A549 treated with CORT108297 at 1 μM for 4 hours (cell line): Measurements from ENCODE around the gene THRB. TPM values are rescaled to one million over a fixed set of nuclear protein-coding genes. Genes with fewer than 3 reads are reported as not detected.

Experiments used
- total RNA-seq: library from RNA; stranded (reverse); fragments of 200-300 nt; extraction: Qiagen RNA extraction; gene quantifications from 5 replicates; pipeline ENCODE4 v1.2.3, GENCODE V29; 2022

THRB gene
- 1.1 to 1.7 TPM (median 1.2 TPM) in 5 replicates for total RNA-seq

DNA sequence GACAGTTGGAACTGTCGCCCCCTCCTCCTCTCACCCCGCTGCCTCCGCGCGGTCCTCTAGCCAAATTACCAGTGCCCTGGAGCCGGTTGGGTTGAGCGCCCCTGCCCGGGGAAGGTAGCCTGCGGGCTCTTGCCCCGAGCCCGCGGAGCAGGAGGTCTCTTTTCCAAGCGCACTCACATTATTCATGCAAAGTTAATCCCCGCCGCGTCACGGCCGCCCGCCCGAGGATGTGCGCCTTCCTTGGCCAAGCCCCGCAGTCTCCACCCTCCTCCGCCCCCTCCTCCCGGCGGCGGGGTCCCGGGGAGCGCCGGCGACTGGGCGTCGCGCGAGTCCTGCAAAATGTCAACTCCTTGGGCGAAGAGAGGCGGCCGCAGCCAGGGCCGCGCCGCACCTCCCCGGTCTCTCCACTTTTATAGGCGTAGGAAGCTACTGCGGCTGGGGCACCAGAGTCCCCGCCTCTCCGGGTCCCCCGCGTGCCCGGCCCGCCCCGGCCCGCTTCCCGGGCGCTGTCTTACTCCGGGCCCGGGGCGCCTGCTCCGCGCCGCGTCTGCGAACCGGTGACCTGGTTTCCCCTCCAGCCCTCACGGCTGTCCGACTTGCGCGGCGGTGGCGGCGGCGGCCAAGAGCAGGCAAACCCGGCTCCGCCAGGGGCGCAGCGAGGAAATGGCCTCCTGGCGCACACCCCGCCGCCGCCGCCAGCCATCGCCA lies at the start of gene THRB:
Gene THRB (minus strand): TSS at position 233 of the 708 bp plus-strand sequence.

